Measurements from ENCODE around the gene RPTOR.

Gene RPTOR

DNA sequence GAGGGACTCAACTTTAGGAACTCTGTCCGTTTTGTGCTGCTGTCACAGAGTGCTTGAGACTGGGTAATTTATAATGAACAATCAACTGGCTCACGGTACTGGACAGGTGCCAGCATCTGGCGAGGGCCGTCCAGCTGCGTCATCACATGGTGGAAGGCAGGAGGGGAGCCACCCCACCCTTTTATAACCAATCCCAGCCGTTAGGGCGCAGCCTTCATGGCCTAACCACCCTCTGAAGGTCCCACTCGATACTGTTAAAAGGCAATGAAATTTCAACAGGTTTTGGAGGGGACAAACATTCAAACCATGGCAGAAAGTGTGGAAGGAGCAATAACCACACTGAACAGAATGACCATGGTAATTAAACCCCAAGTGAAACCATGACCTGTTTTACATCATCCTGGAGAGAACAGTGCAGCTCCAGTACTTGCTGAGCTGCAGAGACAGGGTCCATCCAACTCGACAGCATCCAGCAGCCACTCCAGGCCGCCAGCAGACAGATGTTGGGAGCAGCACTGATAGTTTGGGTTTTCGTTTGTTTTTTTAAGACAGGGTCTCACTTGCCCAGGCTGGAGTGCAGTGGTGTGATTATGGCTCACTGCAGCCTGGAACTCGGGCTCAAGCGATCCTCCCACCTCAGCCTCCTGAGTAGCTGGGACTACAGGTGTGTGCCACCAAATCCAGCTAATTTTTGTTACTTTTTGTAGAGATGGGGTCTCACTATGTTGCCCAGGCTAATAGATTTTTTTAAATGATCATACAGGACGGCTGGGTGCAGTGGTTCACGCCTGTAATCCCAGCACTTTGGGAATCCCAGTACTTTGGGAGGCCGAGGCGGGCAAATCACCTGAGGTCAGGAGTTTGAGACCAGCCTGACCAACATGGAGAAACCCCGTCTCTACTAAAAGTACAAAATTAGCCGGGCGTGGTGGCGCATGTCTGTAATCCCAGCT, 458.0 kb downstream of the RPTOR start:
- H3K27me3 ChIP-seq (ENCODE audit: insufficient read depth, low read length) = no peaks in the 10 kb centered on the region; the same call in 1 of the 2 replicates
- H3K36me3 ChIP-seq (ENCODE audit: insufficient read depth, low read length) = no peaks in the 10 kb centered on the region; the same call in 1 of the 2 replicates
- no peak overlapping the region for H3K4me3 ChIP-seq (ENCODE audit: low read depth, low read length, poor library complexity, severe bottlenecking)
- H3K79me2 ChIP-seq (ENCODE audit: insufficient read depth, low read length) = no peaks in the 10 kb centered on the region
- no peak overlapping the region for H3K9ac ChIP-seq (ENCODE audit: low read length)
- no peak overlapping the region for H3K27ac ChIP-seq (ENCODE audit: low read depth, low read length, poor library complexity, severe bottlenecking)
- no peak overlapping the region for H3K4me2 ChIP-seq (ENCODE audit: low read length)
- no peaks in the 10 kb centered on the region for H3K4me1 ChIP-seq (ENCODE audit: insufficient read depth, low read length, severe bottlenecking)
- H2AFZ ChIP-seq (ENCODE audit: low read length) = no peak overlapping the region
- H3F3A ChIP-seq (ENCODE audit: insufficient read depth, low read length) = no peaks in the 10 kb centered on the region
- no peaks in the 10 kb centered on the region for H4K20me1 ChIP-seq (ENCODE audit: insufficient read depth, low read length)
- H3K9me2 ChIP-seq (ENCODE audit: low read depth, low read length) = no peaks in the 10 kb centered on the region
- TF ChIP-seq, protein P1, sequence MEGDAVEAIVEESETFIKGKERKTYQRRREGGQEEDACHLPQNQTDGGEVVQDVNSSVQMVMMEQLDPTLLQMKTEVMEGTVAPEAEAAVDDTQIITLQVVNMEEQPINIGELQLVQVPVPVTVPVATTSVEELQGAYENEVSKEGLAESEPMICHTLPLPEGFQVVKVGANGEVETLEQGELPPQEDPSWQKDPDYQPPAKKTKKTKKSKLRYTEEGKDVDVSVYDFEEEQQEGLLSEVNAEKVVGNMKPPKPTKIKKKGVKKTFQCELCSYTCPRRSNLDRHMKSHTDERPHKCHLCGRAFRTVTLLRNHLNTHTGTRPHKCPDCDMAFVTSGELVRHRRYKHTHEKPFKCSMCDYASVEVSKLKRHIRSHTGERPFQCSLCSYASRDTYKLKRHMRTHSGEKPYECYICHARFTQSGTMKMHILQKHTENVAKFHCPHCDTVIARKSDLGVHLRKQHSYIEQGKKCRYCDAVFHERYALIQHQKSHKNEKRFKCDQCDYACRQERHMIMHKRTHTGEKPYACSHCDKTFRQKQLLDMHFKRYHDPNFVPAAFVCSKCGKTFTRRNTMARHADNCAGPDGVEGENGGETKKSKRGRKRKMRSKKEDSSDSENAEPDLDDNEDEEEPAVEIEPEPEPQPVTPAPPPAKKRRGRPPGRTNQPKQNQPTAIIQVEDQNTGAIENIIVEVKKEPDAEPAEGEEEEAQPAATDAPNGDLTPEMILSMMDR (IDR thresholded peaks at IDR 0.05; ENCODE audit: low read length) = no peak
- TF ChIP-seq EZH2 (IDR thresholded peaks at IDR 0.05; ENCODE audit: borderline replicate concordance, low read length) = no peak
- H3K9me3 ChIP-seq (ENCODE audit: low read length) = no peaks in the 10 kb centered on the region

DNA sequence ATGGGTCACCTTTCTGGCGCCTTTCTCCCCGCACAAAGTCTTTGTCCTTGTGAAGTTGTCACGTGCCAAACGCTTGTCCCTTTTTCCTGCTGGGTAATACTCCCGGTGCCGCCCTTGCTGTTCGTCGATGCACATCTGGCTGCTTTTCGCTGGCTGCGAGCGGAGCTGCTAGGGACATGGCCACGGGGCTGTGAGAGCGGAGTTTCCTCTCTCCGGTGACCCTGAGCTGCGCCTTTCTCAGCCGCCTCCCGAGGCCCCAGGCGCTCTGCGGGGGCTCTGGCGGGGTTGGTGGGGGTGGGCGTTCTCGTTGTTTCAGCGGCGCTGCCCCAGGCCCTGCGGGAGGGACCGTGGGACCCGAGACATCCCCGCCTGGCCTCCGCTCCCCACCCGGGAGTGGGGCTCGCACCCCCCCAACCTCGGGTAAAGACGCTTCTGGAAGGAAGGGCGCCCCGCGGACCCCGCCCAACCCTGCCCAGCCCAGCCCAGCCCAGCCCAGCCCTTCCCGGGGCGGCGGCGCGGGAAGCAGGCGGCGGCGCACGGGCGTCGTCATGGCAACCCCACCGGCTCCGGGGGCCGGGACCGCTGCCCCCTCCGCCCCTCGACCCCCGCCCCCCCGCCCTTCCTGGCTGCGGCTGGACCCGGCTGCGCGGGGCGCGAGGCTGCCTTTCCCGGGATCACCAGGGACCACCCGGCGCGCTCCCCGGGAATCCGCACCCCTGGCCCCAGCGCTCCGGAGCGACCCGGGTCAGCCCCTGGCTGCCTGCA, 459.3 kb downstream of the RPTOR start:
- no peaks in the 10 kb centered on the region; the same call in 1 of the 2 replicates for H3K36me3 ChIP-seq (ENCODE audit: insufficient read depth, low read length)
- no peak overlapping the region for H3K4me2 ChIP-seq (ENCODE audit: low read length)
- H3K27ac ChIP-seq (ENCODE audit: low read depth, low read length, poor library complexity, severe bottlenecking) = no peak overlapping the region
- H3K4me1 ChIP-seq (ENCODE audit: insufficient read depth, low read length, severe bottlenecking) = no peaks in the 10 kb centered on the region
- H3K4me3 ChIP-seq (ENCODE audit: low read depth, low read length, poor library complexity, severe bottlenecking) = no peak overlapping the region
- H3K9me3 ChIP-seq (ENCODE audit: low read length) = no peaks in the 10 kb centered on the region
- no peaks in the 10 kb centered on the region for H4K20me1 ChIP-seq (ENCODE audit: insufficient read depth, low read length)
- H3K27me3 ChIP-seq (ENCODE audit: insufficient read depth, low read length) = no peaks in the 10 kb centered on the region; the same call in 1 of the 2 replicates
- H3K79me2 ChIP-seq (ENCODE audit: insufficient read depth, low read length) = no peaks in the 10 kb centered on the region
- no peaks in the 10 kb centered on the region for H3K9me2 ChIP-seq (ENCODE audit: low read depth, low read length)
- no peak overlapping the region for H2AFZ ChIP-seq (ENCODE audit: low read length)
- no peak for TF ChIP-seq EZH2 (IDR thresholded peaks at IDR 0.05; ENCODE audit: borderline replicate concordance, low read length)
- TF ChIP-seq, protein P1 (IDR thresholded peaks at IDR 0.05; ENCODE audit: low read length) = no peak
- no peak overlapping the region for H3K9ac ChIP-seq (ENCODE audit: low read length)
- H3F3A ChIP-seq (ENCODE audit: insufficient read depth, low read length) = no peaks in the 10 kb centered on the region

DNA sequence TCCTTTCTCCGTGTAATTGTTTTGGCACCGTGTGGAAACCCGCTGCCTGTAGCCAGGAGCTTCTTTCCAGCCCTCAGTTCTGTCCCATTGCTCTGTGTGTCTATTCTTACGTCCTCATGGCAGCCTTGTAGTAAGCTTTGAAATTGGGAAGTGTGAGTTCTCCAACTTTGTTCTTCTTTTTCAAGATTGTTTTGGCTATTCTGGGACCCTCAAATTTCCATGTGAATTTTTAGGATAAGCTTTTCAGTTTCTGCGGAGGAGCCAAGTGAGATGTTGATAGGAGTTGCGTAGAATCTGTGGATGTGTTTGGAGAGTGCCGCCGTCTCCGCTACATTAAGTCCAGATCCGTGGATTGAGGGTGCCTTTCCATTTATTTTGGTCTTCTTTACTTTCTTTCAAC, 462.3 kb downstream of the RPTOR start:
- H4K20me1 ChIP-seq (ENCODE audit: insufficient read depth, low read length) = no peaks in the 10 kb centered on the region

More for the DNA sequence above, 462.3 kb downstream of the RPTOR start:
- Histone ChIP-seq H3K27ac (ENCODE audit: low read depth, low read length, poor library complexity, severe bottlenecking) (no peak overlapping the region), H3F3A (ENCODE audit: insufficient read depth, low read length) (no peaks in the 10 kb centered on the region), H3K9me3 (ENCODE audit: low read length) (no peaks in the 10 kb centered on the region), H2AFZ (ENCODE audit: low read length) (no peak overlapping the region), H3K9me2 (ENCODE audit: low read depth, low read length) (no peaks in the 10 kb centered on the region), H3K4me3 (ENCODE audit: low read depth, low read length, poor library complexity, severe bottlenecking) (no peak overlapping the region), H3K9ac (ENCODE audit: low read length) (no peak overlapping the region), H3K4me1 (ENCODE audit: insufficient read depth, low read length, severe bottlenecking) (no peaks in the 10 kb centered on the region), H3K27me3 (ENCODE audit: insufficient read depth, low read length) (no peaks in the 10 kb centered on the region; the same call in 1 of the 2 replicates), H3K36me3 (ENCODE audit: insufficient read depth, low read length) (no peaks in the 10 kb centered on the region; the same call in 1 of the 2 replicates), H3K4me2 (ENCODE audit: low read length) (no peak overlapping the region), H3K79me2 (ENCODE audit: insufficient read depth, low read length) (no peaks in the 10 kb centered on the region)
- TF ChIP-seq, protein P1 (IDR thresholded peaks at IDR 0.05; ENCODE audit: low read length) = no peak
- no peak for TF ChIP-seq EZH2 (IDR thresholded peaks at IDR 0.05; ENCODE audit: borderline replicate concordance, low read length)

All from OCI-LY1 (cell line).